ENCODE measurements around the gene UBE2M. TPM values are rescaled to one million over a fixed set of nuclear protein-coding genes. Genes with fewer than 3 reads are reported as not detected.
A peak's percentile ranks its signal among the peaks of the same experiment; 100 is the strongest.

Gene UBE2M
- total and polyA plus RNA-seq, 2 experiments from 2014 or later: 54.4 to 111 TPM

DNA sequence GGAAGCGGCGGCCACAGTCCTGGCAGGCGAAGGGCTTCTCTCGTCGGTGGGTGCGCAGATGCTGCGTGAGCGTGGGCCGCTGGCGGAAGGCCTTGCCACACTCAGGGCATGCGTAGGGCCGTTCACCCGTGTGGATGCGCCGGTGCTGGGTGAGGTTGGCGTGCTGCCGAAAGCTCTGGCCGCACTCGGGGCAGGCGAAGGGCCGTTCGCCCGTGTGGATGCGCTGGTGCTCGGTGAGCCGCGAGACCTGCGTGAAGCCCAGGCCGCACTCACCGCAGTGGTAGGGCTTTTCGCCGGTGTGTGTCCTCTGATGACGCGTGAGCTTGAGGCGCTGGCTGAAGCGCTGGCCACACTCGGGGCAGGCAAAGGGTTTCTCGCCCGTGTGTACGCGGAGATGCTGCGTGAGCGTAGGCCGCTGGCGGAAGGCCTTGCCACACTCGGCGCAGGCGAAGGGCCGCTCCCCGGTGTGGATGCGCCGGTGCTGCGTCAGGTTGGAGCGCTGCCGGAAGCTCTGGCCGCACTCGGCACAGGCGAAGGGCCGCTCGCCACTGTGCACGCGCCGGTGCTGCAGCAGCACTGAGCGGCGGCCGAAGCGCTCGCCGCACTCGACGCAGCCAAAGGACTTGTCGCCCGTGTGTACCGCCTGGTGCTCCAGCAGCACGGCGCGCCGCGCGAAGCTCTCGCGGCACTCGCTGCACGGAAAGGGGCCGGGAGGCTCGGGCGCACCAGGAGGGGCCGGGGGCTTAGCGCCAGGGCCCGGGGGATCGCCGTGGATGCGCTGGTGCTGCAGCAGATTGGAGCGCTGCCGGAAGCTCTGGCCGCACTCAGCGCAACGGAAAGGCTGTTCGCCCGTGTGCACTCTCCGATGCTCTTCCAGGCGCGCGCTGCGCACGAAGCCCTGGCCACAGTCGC, 4.0 kb upstream of the UBE2M start:
- Histone ChIP-seq H2AFZ (no peak overlapping the region), H3K79me2 (peaks cover 27% of the 10 kb centered on the region), H3K27ac (no peak overlapping the region), H3K4me2 (peak overlapping the region; percentile 73), H4K20me1 (ENCODE audit: insufficient read depth, poor library complexity, severe bottlenecking) (no peaks in the 10 kb centered on the region), H3K9me2 (replicated peaks; ENCODE audit: insufficient read depth) (no peaks in the 10 kb centered on the region), H3K4me1 (ENCODE audit: insufficient read depth) (peaks cover 8% of the 10 kb centered on the region), H3K9me3 (ENCODE audit: low read depth) (no peaks in the 10 kb centered on the region), H3K4me3 (no peak overlapping the region), H3K27me3 (no peaks in the 10 kb centered on the region), H3K36me3 (replicated peaks; ENCODE audit: insufficient read depth, low read depth) (no peaks in the 10 kb centered on the region)
- DNase-seq (ENCODE audit: low spot score): peak; percentile 27
- WGBS (ENCODE audit: low lambda C conversion rate, missing lambda C conversion rate): 75% methylated on average over 83 of the region's 107 CpGs
- no peak for TF ChIP-seq EZH2phosphoT487 (IDR thresholded peaks at IDR 0.05; ENCODE audit: low read depth, severe bottlenecking, unreplicated experiment)
- no peak for TF ChIP-seq EZH2 (IDR thresholded peaks at IDR 0.05; ENCODE audit: borderline replicate concordance)
- TF ChIP-seq, protein P1, sequence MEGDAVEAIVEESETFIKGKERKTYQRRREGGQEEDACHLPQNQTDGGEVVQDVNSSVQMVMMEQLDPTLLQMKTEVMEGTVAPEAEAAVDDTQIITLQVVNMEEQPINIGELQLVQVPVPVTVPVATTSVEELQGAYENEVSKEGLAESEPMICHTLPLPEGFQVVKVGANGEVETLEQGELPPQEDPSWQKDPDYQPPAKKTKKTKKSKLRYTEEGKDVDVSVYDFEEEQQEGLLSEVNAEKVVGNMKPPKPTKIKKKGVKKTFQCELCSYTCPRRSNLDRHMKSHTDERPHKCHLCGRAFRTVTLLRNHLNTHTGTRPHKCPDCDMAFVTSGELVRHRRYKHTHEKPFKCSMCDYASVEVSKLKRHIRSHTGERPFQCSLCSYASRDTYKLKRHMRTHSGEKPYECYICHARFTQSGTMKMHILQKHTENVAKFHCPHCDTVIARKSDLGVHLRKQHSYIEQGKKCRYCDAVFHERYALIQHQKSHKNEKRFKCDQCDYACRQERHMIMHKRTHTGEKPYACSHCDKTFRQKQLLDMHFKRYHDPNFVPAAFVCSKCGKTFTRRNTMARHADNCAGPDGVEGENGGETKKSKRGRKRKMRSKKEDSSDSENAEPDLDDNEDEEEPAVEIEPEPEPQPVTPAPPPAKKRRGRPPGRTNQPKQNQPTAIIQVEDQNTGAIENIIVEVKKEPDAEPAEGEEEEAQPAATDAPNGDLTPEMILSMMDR (IDR thresholded peaks at IDR 0.05; ENCODE audit: poor library complexity): no peak

DNA sequence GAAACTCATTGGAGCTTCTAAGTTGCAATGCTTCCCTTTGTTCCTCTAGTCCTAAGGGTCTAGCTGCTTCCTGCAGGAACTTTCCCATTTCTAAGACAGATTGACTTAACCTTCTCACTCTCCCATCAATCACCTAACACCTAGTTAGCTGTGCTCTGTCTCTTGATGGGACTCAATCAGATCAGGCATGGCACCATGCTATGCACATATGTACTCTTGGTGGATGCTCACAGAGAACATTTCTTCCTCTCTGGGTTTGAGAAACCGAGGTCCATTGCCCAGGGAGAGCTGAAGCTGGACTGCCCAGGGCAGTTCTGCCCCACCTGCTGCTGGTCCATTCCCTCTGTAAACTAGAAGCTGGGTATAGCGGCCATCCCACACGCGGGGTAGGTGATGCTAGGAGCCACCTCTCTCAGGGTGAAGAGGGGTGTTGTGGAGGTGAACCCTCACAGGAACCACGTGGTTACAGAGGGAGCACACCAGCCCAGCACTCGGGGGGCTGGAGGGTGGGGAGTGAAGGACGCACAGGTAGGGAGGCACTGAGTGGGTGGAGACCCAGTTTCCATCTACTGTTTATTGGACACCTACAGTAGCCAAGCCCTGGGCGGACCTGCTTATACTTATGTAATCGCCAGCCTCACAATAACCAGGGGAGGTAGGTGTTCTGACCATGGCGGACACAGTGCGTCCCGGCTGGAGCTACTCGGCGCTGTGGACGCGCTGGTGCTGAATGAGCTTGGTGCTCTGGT, 3.1 kb upstream of the UBE2M start:
- Histone ChIP-seq H3K79me2 (peaks cover 36% of the 10 kb centered on the region), H2AFZ (no peak overlapping the region), H3K9me3 (ENCODE audit: low read depth) (no peaks in the 10 kb centered on the region), H3K27me3 (no peaks in the 10 kb centered on the region), H3K27ac (no peak overlapping the region), H3K36me3 (replicated peaks; ENCODE audit: insufficient read depth, low read depth) (no peaks in the 10 kb centered on the region), H3K4me3 (no peak overlapping the region), H3K9me2 (replicated peaks; ENCODE audit: insufficient read depth) (no peaks in the 10 kb centered on the region), H3K4me1 (ENCODE audit: insufficient read depth) (peaks cover 14% of the 10 kb centered on the region), H4K20me1 (ENCODE audit: insufficient read depth, poor library complexity, severe bottlenecking) (no peaks in the 10 kb centered on the region), H3K4me2 (no peak overlapping the region)
- 95% methylated on average over 16 of the region's 16 CpGs for WGBS (ENCODE audit: low lambda C conversion rate, missing lambda C conversion rate)
- TF ChIP-seq EZH2 (IDR thresholded peaks at IDR 0.05; ENCODE audit: borderline replicate concordance) (no peak), EZH2phosphoT487 (IDR thresholded peaks at IDR 0.05; ENCODE audit: low read depth, severe bottlenecking, unreplicated experiment) (no peak)
- TF ChIP-seq, protein P1 (IDR thresholded peaks at IDR 0.05; ENCODE audit: poor library complexity): no peak
- peak; percentile 3 for DNase-seq (ENCODE audit: low spot score)

DNA sequence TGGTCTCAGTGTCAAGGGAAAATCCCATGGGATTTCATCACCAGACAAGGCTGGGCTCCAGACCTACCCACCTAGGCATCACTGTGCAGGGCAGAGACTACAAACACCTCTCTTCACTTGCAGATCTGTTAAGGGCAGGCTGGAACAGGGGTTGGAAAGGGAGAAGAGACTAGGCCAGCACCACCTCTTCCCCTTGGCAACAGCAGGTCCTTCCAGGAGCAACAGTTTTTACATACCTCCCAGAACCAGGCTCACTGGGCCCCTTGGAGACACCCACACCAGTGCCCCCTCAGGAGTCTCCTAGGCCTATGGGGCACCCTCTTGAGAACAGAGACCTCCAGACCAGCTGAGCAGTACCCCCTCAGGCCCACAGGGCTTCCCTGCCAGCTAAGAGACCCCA, 2.5 kb upstream of the UBE2M start:
- DNase-seq (ENCODE audit: low spot score): peak; percentile 2
- H3K4me2 ChIP-seq: peak overlapping the region; percentile 77
- H2AFZ ChIP-seq: no peak overlapping the region
- peaks cover 42% of the 10 kb centered on the region for H3K79me2 ChIP-seq
- no peak overlapping the region for H3K27ac ChIP-seq
- H3K27me3 ChIP-seq: no peaks in the 10 kb centered on the region
- no peaks in the 10 kb centered on the region for H4K20me1 ChIP-seq (ENCODE audit: insufficient read depth, poor library complexity, severe bottlenecking)
- no peak overlapping the region for H3K4me3 ChIP-seq
- TF ChIP-seq, protein P1 (IDR thresholded peaks at IDR 0.05; ENCODE audit: poor library complexity): no peak
- TF ChIP-seq EZH2phosphoT487 (IDR thresholded peaks at IDR 0.05; ENCODE audit: low read depth, severe bottlenecking, unreplicated experiment) (no peak), EZH2 (IDR thresholded peaks at IDR 0.05; ENCODE audit: borderline replicate concordance) (no peak)
- H3K9me3 ChIP-seq (ENCODE audit: low read depth): no peaks in the 10 kb centered on the region
- H3K9me2 ChIP-seq (replicated peaks; ENCODE audit: insufficient read depth): no peaks in the 10 kb centered on the region
- H3K36me3 ChIP-seq (replicated peaks; ENCODE audit: insufficient read depth, low read depth): no peaks in the 10 kb centered on the region
- peaks cover 16% of the 10 kb centered on the region for H3K4me1 ChIP-seq (ENCODE audit: insufficient read depth)

Data from hepatocyte (in vitro differentiated cells).